ENCODE results near the gene TFPI. TPM values are rescaled to one million over a fixed set of nuclear protein-coding genes. Genes with fewer than 3 reads are reported as not detected.

The TFPI gene
- total and polyA plus RNA-seq, 2 of the 8 experiments (the other 6 are each of a cell fraction or from before 2014, with no cell fraction given) = 2.0 to 7.1 TPM

- Histone ChIP-seq H3K27ac (ENCODE audit: low read depth, low read length) (no peak overlapping the region), H2BK5ac (ENCODE audit: low read depth, low read length) (no peak overlapping the region), H3K79me1 (ENCODE audit: low read depth, low read length) (no peaks in the 10 kb centered on the region), H3K9ac (replicated peaks in 1 of 4; ENCODE audit: extremely low read depth in 1 of 4, low read depth in 3 of 4, low read length in 3 of 4) (no peak overlapping the region), H3K4ac (replicated peaks; ENCODE audit: insufficient read length, low read depth, low read length) (no peak overlapping the region), H4K20me1 (replicated peaks in 1 of 2; ENCODE audit: control insufficient read depth in 1 of 2, insufficient read depth in 2 of 2, low read length in 2 of 2) (no peaks in the 10 kb centered on the region), H2BK12ac (ENCODE audit: low read depth, low read length) (no peak overlapping the region), H3K23ac (ENCODE audit: insufficient read length) (no peak overlapping the region), H4K5ac (ENCODE audit: insufficient read length, low read depth, low read length) (no peak overlapping the region), H3K4me1 (replicated peaks in 1 of 4; ENCODE audit: control insufficient read depth in 3 of 4, insufficient read depth in 4 of 4, low read length in 3 of 4) (peaks cover 0 to 5% (median 1%) of the 10 kb centered on the region in 4 experiments; a peak in 2 of 7 replicates), H4K8ac (ENCODE audit: extremely low read depth, insufficient read depth, low read length) (no peak overlapping the region), H3K56ac (replicated peaks; ENCODE audit: insufficient read length, low read depth, low read length) (no peak overlapping the region), H3K18ac (ENCODE audit: extremely low read depth, low read length) (no peak overlapping the region), H2BK120ac (replicated peaks; ENCODE audit: low read depth, low read length) (no peak overlapping the region), H3K9me3 (ENCODE audit: insufficient read depth in 2 of 2, low read depth in 1 of 2, low read length in 1 of 2) (no peaks in the 10 kb centered on the region), H3K4me2 (ENCODE audit: insufficient read depth in 1 of 2, low read depth in 2 of 2, low read length in 2 of 2) (no peak overlapping the region), H3K27me3 (replicated peaks in 1 of 4; ENCODE audit: control insufficient read depth in 3 of 4, extremely low read depth in 1 of 4, insufficient read depth in 3 of 4, low read length in 3 of 4) (no peaks in the 10 kb centered on the region), H3K14ac (ENCODE audit: insufficient read length) (no peak overlapping the region), H3K4me3 (ENCODE audit: extremely low read depth in 1 of 4, insufficient read depth in 2 of 4, low read depth in 3 of 4, low read length in 4 of 4) (no peak overlapping the region), H3K23me2 (ENCODE audit: low read depth, low read length) (no peaks in the 10 kb centered on the region), H2AK5ac (ENCODE audit: low read depth, low read length) (no peak overlapping the region), H2BK15ac (ENCODE audit: low read length) (no peak overlapping the region), H2AFZ (ENCODE audit: low read length) (no peak overlapping the region), H2BK20ac (ENCODE audit: low read length) (no peak overlapping the region), H4K91ac (replicated peaks; ENCODE audit: insufficient read length, low read length) (no peak overlapping the region), H3K79me2 (ENCODE audit: control insufficient read depth in 1 of 2, insufficient read depth in 2 of 2, low read length in 2 of 2) (no peaks in the 10 kb centered on the region), H3K36me3 (ENCODE audit: control insufficient read depth in 2 of 4, insufficient read depth in 4 of 4, low read length in 3 of 4) (no peaks in the 10 kb centered on the region)
- TF ChIP-seq SAP30 (IDR thresholded peaks at IDR 0.05; ENCODE audit: insufficient read depth, insufficient replicate concordance, low read length) (no peak), PHF8 (conservative IDR thresholded peaks at IDR 0.05; ENCODE audit: low read depth, low read length) (no peak), TAF7 (optimal IDR thresholded peaks at IDR 0.05; ENCODE audit: borderline replicate concordance, low read depth, low read length) (no peak), EZH2 (IDR thresholded peaks at IDR 0.05; ENCODE audit: low read depth, low read length, severe bottlenecking) (no peak), KDM4A (IDR thresholded peaks at IDR 0.05; ENCODE audit: low read depth, low read length, severe bottlenecking) (no peak), KDM5A (IDR thresholded peaks at IDR 0.05; ENCODE audit: low read length) (no peak), RBBP5 (IDR thresholded peaks at IDR 0.05; ENCODE audit: borderline replicate concordance, low read depth, low read length) (no peak), POLR2AphosphoS5 (IDR thresholded peaks at IDR 0.05; ENCODE audit: low read depth, low read length) (no peak)
- ChIA-PET CTCF (ENCODE audit: partially characterized antibody) (interaction anchor here (1.1 kb wide), 1 partner anchor 48 kb away, joined by 5 read pairs; no protein-coding TSS in a partner anchor), POLR2A (ENCODE audit: partially characterized antibody) (interaction anchor here (0.7 kb wide), 1 partner anchor 10 kb away, joined by 3 read pairs; no protein-coding TSS in a partner anchor)
- FAIRE-seq (no peak), DNase-seq (ENCODE audit: low read depth in 1 of 2, low spot score in 2 of 2) (no peak)
Measured at GRCh38 chr2:187548656-187549055, 5.6 kb downstream of the TFPI start.
